Muscle of leg (tissue), 11 donors: ENCODE measurements around the gene HAAO. TPM values are rescaled to one million over a fixed set of nuclear protein-coding genes. Genes with fewer than 3 reads are reported as not detected.
A peak's percentile ranks its signal among the peaks of the same experiment; 100 is the strongest.

Experiments
- DNase-seq: peaks from one replicate; pipeline ENCODE4 v3.0.0; 2013
- H3K27ac ChIP-seq: one replicate; pipeline ENCODE4 v1.5.1; 2013; ENCODE audit warnings: mild to moderate bottlenecking, low read length, control low read depth
- H3K27me3 ChIP-seq: one replicate; pipeline ENCODE4 v1.6.1; 2013; ENCODE audit warnings: low read length; ENCODE audit not compliant: control insufficient read depth, insufficient read depth
- H3K36me3 ChIP-seq: one replicate; pipeline ENCODE4 v1.6.1; 2013; ENCODE audit warnings: low read length; ENCODE audit not compliant: control insufficient read depth, insufficient read depth
- H3K4me1 ChIP-seq: one replicate; pipeline ENCODE4 v1.6.1; 2013; ENCODE audit warnings: low read length; ENCODE audit not compliant: control insufficient read depth, insufficient read depth
- H3K4me3 ChIP-seq: one replicate; pipeline ENCODE4 v1.5.1; 2013; ENCODE audit warnings: low read length, control low read depth
- H3K9me3 ChIP-seq: replicated peaks from 2 replicates; pipeline ENCODE4 v1.6.1; 2013; ENCODE audit warnings: low read depth, low read length; ENCODE audit not compliant: control insufficient read depth
- WGBS: methylation state at CpG from one replicate; pipeline ENCODE4 v1.1.5; 2013; ENCODE audit warnings: missing lambda C conversion rate; ENCODE audit not compliant: insufficient coverage; 5-methylcytosine and 5-hydroxymethylcytosine counted together
- polyA plus RNA-seq, 8 donors: library from polyadenylated mRNA; unstranded; fragments of 120-200 nt; gene quantifications; one replicate each; pipeline versions ENCODE4 v1.2.1 to v1.2.3, GENCODE V29; 2013; ENCODE audit warnings: inconsistent platforms in 1 of 8, low replicate concordance in 1 of 8; ENCODE audit not compliant: insufficient read length in 8 of 8, insufficient read depth in 1 of 8
- total RNA-seq: library from RNA; stranded (reverse); fragments of 120-200 nt; gene quantifications from one replicate; pipeline ENCODE4 v1.2.4, GENCODE V29; 2013

Gene HAAO
- total and polyA plus RNA-seq, 9 donors: 14.8 to 23.5 (median 18.6) TPM

DNA sequence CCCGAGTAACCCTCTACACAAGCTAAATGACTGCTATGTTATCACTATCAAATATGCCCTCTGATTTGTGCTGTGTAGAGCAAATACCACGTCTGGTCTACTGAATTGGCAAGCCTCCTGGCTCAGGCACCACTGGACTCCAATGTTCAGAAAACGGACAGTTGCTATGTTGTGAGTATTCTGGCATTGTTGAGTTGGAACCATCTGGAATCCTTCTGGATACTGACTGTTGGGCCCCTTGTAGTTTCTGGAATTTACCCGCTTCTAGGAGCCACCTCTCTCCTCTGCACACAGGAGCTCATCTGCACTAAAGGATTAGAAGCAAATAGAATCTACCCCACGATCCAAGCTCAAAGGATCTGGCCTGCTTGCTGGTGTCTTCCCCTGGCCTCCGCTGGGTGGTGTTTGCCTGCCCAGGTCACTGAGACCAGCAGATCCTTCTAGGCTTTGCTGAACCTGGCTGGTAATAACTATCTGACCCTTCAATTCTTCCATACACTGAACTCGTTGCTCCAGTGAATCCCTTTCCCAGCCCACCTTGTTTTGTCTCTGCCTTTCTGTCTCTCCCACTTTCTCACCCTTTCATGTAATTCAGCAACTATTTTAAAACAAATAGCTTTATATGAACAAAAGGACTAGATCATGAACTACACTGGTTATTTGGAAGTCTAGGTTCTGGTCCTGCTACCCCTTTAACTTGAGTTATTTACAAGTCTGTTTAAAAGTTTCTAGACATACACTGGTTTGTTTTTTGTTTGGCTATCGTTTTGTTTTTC, 2.1 kb upstream of the HAAO start:
- DNase-seq: peak; percentile 54
- H3K9me3 ChIP-seq: no peaks in the 10 kb centered on the region
- H3K4me3 ChIP-seq: peak overlapping the region; percentile 62
- WGBS: 42% methylated on average over 3 of the region's 8 CpGs
- peak overlapping the region; percentile 95 for H3K27ac ChIP-seq
- no peaks in the 10 kb centered on the region for H3K27me3 ChIP-seq
- H3K36me3 ChIP-seq: no peaks in the 10 kb centered on the region
- H3K4me1 ChIP-seq: peaks cover 35% of the 10 kb centered on the region

GRCh38 chr2:42793334-42794270, 1.2 kb upstream of the HAAO start:
- Histone ChIP-seq H3K4me3 (peak overlapping the region; percentile 62), H3K9me3 (no peaks in the 10 kb centered on the region), H3K27ac (peak overlapping the region; percentile 95), H3K27me3 (no peaks in the 10 kb centered on the region), H3K4me1 (peaks cover 41% of the 10 kb centered on the region), H3K36me3 (peaks cover under 1% of the 10 kb centered on the region)
- DNase-seq: peak; percentile 86
- 6% methylated on average over 20 of the region's 22 CpGs for WGBS

DNA sequence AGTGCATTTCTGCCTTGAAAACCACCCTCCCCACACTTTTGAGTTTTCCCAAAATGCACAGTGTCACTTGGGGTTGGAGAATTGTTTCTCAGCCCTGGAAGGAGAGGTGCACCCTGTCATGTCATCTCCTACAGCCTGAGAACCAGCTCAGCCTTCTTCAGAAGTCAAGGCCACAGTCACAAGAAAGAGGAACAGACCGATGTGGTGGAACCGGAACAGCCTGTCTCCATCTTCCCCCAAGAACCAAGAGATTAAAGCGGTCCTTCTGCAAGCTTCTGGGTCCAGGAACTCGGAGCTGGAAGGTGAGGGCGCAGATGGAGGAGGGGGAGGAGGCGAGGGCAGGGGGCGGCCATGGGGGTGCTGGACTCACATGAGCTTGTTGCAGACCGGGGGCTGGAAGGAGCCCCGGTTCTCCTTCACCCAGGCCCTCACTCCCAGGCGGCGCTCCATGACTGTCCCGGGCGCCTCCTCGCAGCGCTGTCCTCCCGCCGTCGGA, 248 bp downstream of the HAAO start:
- H3K36me3 ChIP-seq: peaks cover 11% of the 10 kb centered on the region
- H3K9me3 ChIP-seq: no peaks in the 10 kb centered on the region
- peak overlapping the region; percentile 95 for H3K27ac ChIP-seq
- DNase-seq: no peak
- H3K4me1 ChIP-seq: peaks cover 54% of the 10 kb centered on the region
- H3K27me3 ChIP-seq: no peaks in the 10 kb centered on the region
- WGBS: 0% methylated on average over 7 of the region's 18 CpGs
- H3K4me3 ChIP-seq: peak overlapping the region; percentile 62

GRCh38 chr2:42791606-42792005, 777 bp downstream of the HAAO start:
- peaks cover 15% of the 10 kb centered on the region for H3K36me3 ChIP-seq
- DNase-seq: no peak
- H3K4me3 ChIP-seq: peak overlapping the region; percentile 62
- H3K27me3 ChIP-seq: no peaks in the 10 kb centered on the region
- peaks cover 59% of the 10 kb centered on the region for H3K4me1 ChIP-seq
- no peaks in the 10 kb centered on the region for H3K9me3 ChIP-seq
- peak overlapping the region; percentile 95 for H3K27ac ChIP-seq
- 94% methylated on average over 1 of the region's 4 CpGs for WGBS

DNA sequence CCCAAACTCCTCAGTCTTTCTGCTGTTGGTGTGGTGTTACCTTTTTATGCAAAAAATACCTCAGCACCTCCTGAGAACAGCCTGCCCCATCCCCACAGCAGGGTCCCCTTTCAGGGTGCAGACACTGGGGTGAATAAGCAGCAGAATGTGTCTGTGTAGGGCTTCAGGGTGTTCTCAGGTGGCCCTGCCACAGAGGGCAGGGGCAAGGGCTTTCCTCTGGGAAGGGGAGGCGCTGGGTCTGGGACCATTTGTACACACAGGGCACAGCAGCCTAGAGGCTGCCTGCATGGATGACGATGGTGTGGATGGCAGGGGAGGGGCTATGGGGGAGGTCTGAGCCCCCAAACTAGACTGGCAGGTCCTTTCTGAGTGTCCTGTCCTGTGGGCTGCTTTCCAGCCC, 2.6 kb downstream of the HAAO start:
- H3K9me3 ChIP-seq: no peaks in the 10 kb centered on the region
- no peaks in the 10 kb centered on the region for H3K27me3 ChIP-seq
- no peak overlapping the region for H3K27ac ChIP-seq
- H3K4me1 ChIP-seq: peaks cover 72% of the 10 kb centered on the region
- DNase-seq: no peak
- H3K36me3 ChIP-seq: peaks cover 21% of the 10 kb centered on the region
- WGBS: 100% methylated on average over 1 of the region's 2 CpGs
- no peak overlapping the region for H3K4me3 ChIP-seq

DNA sequence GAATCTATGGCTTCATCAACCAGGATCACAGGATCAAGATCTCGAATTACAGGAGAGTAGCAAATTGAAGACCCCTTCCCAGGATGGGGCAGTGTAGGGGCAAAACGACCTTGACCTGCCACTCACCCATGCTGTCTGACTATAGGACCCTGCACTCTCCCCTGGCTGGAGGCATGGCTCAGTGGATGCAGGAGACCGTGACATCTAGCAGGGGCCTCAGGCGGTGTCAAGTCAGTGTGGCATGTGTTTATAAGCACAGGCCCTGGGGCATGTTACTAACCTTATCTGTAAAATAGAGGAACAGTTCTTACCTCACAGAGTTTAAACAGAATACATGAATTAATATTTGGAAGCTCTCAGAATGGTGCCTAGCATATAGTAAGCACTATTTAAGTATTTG, 3.5 kb downstream of the HAAO start:
- no peaks in the 10 kb centered on the region for H3K9me3 ChIP-seq
- no peak for DNase-seq
- no CpG with 5 or more reads among the region's 4 CpGs for WGBS
- H3K4me1 ChIP-seq: peaks cover 74% of the 10 kb centered on the region
- H3K36me3 ChIP-seq: peaks cover 26% of the 10 kb centered on the region
- no peak overlapping the region for H3K4me3 ChIP-seq
- no peaks in the 10 kb centered on the region for H3K27me3 ChIP-seq
- H3K27ac ChIP-seq: no peak overlapping the region

DNA sequence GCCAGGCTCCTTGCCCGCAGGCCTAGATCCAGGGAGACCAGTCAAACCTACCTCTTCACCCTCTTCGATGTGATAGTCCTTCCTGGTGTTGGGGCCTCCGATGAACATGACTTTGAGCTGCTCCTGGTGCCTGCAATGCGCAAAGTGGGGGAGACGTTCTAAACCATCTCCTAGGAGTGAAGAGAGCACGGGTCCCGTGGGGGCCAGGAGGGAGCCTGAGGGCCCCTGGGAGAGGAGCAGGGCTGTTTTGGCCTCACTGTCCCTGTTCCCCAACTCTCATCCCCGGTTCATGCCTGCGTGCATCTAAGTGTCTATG, 3.9 kb downstream of the HAAO start:
- H3K27ac ChIP-seq: no peak overlapping the region
- H3K9me3 ChIP-seq: no peaks in the 10 kb centered on the region

GRCh38 chr2:42787788-42788477, 4.5 kb downstream of the HAAO start:
- WGBS: 85% methylated on average over 5 of the region's 12 CpGs
- H3K27ac ChIP-seq: no peak overlapping the region
- DNase-seq: no peak
- H3K4me3 ChIP-seq: no peak overlapping the region
- H3K4me1 ChIP-seq: peaks cover 71% of the 10 kb centered on the region
- peaks cover 35% of the 10 kb centered on the region for H3K36me3 ChIP-seq
- H3K9me3 ChIP-seq: no peaks in the 10 kb centered on the region
- no peaks in the 10 kb centered on the region for H3K27me3 ChIP-seq

More for the DNA sequence above, 3.9 kb downstream of the HAAO start:
- H3K4me3 ChIP-seq: no peak overlapping the region
- H3K36me3 ChIP-seq: peaks cover 30% of the 10 kb centered on the region
- H3K27me3 ChIP-seq: no peaks in the 10 kb centered on the region
- peaks cover 72% of the 10 kb centered on the region for H3K4me1 ChIP-seq
- 69% methylated on average over 4 of the region's 9 CpGs for WGBS
- DNase-seq: no peak

DNA sequence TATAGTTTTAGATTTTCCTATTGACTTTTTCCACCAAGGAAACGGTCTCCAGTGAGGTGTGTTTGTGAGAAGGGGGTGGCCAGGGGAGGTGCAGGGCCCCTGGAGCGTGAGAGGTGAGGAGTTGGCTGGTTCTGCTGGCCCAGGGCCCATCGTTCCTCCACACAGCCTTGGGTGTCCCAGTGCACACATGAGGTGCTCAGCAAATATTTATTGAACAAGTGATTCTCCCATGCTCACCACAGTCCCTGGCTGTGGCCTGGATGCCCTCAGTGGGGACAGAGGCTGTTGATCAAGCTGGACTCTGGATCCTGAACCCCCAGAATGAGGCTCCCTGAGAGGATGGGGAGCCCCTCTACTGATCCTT, 5.0 kb downstream of the HAAO start:
- no peaks in the 10 kb centered on the region for H3K27me3 ChIP-seq
- H3K4me1 ChIP-seq: peaks cover 71% of the 10 kb centered on the region
- H3K27ac ChIP-seq: peak overlapping the region; percentile 51
- DNase-seq: no peak
- H3K4me3 ChIP-seq: no peak overlapping the region
- 76% methylated on average over 2 of the region's 3 CpGs for WGBS
- no peaks in the 10 kb centered on the region for H3K9me3 ChIP-seq
- peaks cover 40% of the 10 kb centered on the region for H3K36me3 ChIP-seq
